NT2/D1 (cell line): ENCODE measurements around the gene SIGLEC1.

Experiments
- DNase-seq: peaks from one replicate; pipeline ENCODE4 v3.0.0-alpha.2; 2011; ENCODE audit warnings: low read depth, low spot score
- H3K27me3 ChIP-seq: 2 replicates; pipeline ENCODE4 v1.6.0; 2011; ENCODE audit warnings: mild to moderate bottlenecking; ENCODE audit not compliant: insufficient read length, insufficient read depth
- H3K36me3 ChIP-seq: 2 replicates; pipeline ENCODE4 v1.6.1; 2011; ENCODE audit warnings: mild to moderate bottlenecking, low read length, mixed read lengths; ENCODE audit not compliant: insufficient read depth, insufficient read length
- H3K4me1 ChIP-seq: 2 replicates; pipeline ENCODE4 v1.5.1; 2011; ENCODE audit not compliant: insufficient read depth, insufficient read length
- H3K4me3 ChIP-seq: 2 replicates; pipeline ENCODE4 v1.5.1; 2011; ENCODE audit warnings: low read depth; ENCODE audit not compliant: insufficient read length
- H3K9ac ChIP-seq: 2 replicates; pipeline ENCODE4 v1.6.0; 2011; ENCODE audit warnings: low read depth; ENCODE audit not compliant: insufficient read length
- H3K9me3 ChIP-seq: 2 replicates; pipeline ENCODE4 v1.5.1; 2011; ENCODE audit warnings: mild to moderate bottlenecking, low read length; ENCODE audit not compliant: insufficient read depth
- SUZ12 ChIP-seq: IDR thresholded peaks from 2 replicates; pipeline ENCODE4 v1.6.1; 2011; ENCODE audit not compliant: insufficient read length, insufficient read depth; ENCODE audit errors: extremely low read depth
- YY1 ChIP-seq: IDR thresholded peaks from 2 replicates; pipeline ENCODE4 v1.6.1; 2011; ENCODE audit not compliant: insufficient read length, insufficient read depth
- ZNF274 ChIP-seq: IDR thresholded peaks from 2 replicates; pipeline ENCODE4 v1.6.1; 2011; ENCODE audit warnings: mild to moderate bottlenecking, low read depth, low read length

Gene SIGLEC1

GRCh38 chr20:3667434-3668037 is 44.9 kb downstream of the SIGLEC1 start:
- TF ChIP-seq YY1 (no peak), SUZ12 (no peak), ZNF274 (no peak)
- Histone ChIP-seq H3K27me3 (no peaks in the 10 kb centered on the region), H3K9ac (no peak overlapping the region), H3K4me3 (no peak overlapping the region), H3K4me1 (peaks cover 9% of the 10 kb centered on the region), H3K36me3 (peaks cover 28% of the 10 kb centered on the region), H3K9me3 (no peaks in the 10 kb centered on the region)
- no peak for DNase-seq

DNA sequence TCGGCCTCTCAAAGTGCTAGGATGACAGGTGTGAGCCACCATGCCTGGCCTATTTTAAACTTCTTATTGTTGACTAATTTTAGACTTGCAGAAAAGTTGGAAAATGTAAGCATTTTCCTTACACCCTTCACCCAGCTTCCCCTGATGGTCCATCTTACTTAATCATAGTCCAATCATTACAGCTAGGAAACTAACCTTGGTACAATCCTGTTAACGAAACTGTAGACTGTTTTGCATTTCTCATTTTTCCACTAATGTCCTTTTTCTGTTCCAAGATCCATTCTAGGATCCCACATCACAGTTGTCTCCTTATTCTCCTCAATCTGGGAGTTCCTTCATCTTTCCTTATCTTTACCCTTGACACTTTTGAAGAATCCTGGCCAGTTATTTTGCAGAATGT is 48.5 kb downstream of the SIGLEC1 start:
- H3K36me3 ChIP-seq = peaks cover 4% of the 10 kb centered on the region
- H3K9me3 ChIP-seq = peaks cover 16% of the 10 kb centered on the region; the same call in 1 of the 2 replicates
- H3K4me1 ChIP-seq = peaks cover 8% of the 10 kb centered on the region
- H3K9ac ChIP-seq = no peak overlapping the region
- no peak for DNase-seq
- no peak overlapping the region for H3K4me3 ChIP-seq
- no peaks in the 10 kb centered on the region for H3K27me3 ChIP-seq
- no peak for TF ChIP-seq YY1
- TF ChIP-seq SUZ12 = no peak
- no peak for TF ChIP-seq ZNF274

- H3K4me1 ChIP-seq = peaks cover 8% of the 10 kb centered on the region
Measured at GRCh38 chr20:3663031-3663701, 49.2 kb downstream of the SIGLEC1 start, which contains the start of gene GFRA4. Gene GFRA4 (minus strand): TSS chr20:3663399. CDS start chr20:3663399, 0 bp downstream.

More at GRCh38 chr20:3663031-3663701, 49.2 kb downstream of the SIGLEC1 start, which contains the start of gene GFRA4:
- H3K36me3 ChIP-seq = no peaks in the 10 kb centered on the region
- DNase-seq = no peak
- H3K9me3 ChIP-seq = peaks cover 16% of the 10 kb centered on the region; the same call in 1 of the 2 replicates
- no peak for TF ChIP-seq SUZ12
- no peak for TF ChIP-seq YY1
- TF ChIP-seq ZNF274 = no peak
- no peak within 1 kb of the TSS for H3K9ac ChIP-seq
- no peaks in the 10 kb centered on the region for H3K27me3 ChIP-seq
- no peak within 1 kb of the TSS for H3K4me3 ChIP-seq
